Immature natural killer cell (primary cell): ENCODE measurements around the gene COL4A5. TPM values are rescaled to one million over a fixed set of nuclear protein-coding genes. Genes with fewer than 3 reads are reported as not detected.

ENCODE experiments used
- DNase-seq, 3 donors: peaks; one replicate each; pipeline ENCODE4 v3.0.0; 2022; ENCODE audit warnings: mixed read lengths in 1 of 3
- H3K27ac Mint-ChIP-seq, 6 donors: one replicate each; pipeline ENCODE4 v1.8.0; 2020; ENCODE audit warnings: mixed read lengths in 6 of 6, mild to moderate bottlenecking in 5 of 6, inconsistent platforms in 4 of 6, moderate library complexity in 3 of 6
- H3K27me3 Mint-ChIP-seq, 3 donors: one replicate each; pipeline ENCODE4 v1.8.0; 2020 to 2021; ENCODE audit warnings: low read depth in 3 of 3, mild to moderate bottlenecking in 3 of 3, mixed read lengths in 3 of 3, moderate library complexity in 3 of 3, inconsistent platforms in 1 of 3
- H3K36me3 Mint-ChIP-seq, 3 donors: one replicate each; pipeline ENCODE4 v1.8.0; 2020; ENCODE audit warnings: mixed read lengths in 3 of 3, inconsistent platforms in 2 of 3, mild to moderate bottlenecking in 2 of 3
- H3K4me1 Mint-ChIP-seq, 2 donors: one replicate each; pipeline ENCODE4 v1.8.0; 2020; ENCODE audit warnings: inconsistent platforms in 2 of 2, mild to moderate bottlenecking in 2 of 2, mixed read lengths in 2 of 2, moderate library complexity in 1 of 2
- H3K4me3 Mint-ChIP-seq, 5 donors: one replicate each; pipeline ENCODE4 v1.8.0; 2020; ENCODE audit warnings: mild to moderate bottlenecking in 5 of 5, mixed read lengths in 5 of 5, inconsistent platforms in 3 of 5, moderate library complexity in 3 of 5
- H3K9me3 Mint-ChIP-seq, 6 donors: one replicate each; pipeline ENCODE4 v1.8.0; 2020; ENCODE audit warnings: mild to moderate bottlenecking in 6 of 6, mixed read lengths in 6 of 6, inconsistent platforms in 4 of 6, moderate library complexity in 3 of 6
- polyA plus RNA-seq, 3 donors: library from polyadenylated mRNA; unstranded; fragments of 300-500 nt; fragmentation: Illumina TruSeq; gene quantifications; one replicate each; pipeline ENCODE4 v1.2.3, GENCODE V29; 2021

Gene COL4A5
- polyA plus RNA-seq, 3 donors from 2014 or later = not detected

DNA sequence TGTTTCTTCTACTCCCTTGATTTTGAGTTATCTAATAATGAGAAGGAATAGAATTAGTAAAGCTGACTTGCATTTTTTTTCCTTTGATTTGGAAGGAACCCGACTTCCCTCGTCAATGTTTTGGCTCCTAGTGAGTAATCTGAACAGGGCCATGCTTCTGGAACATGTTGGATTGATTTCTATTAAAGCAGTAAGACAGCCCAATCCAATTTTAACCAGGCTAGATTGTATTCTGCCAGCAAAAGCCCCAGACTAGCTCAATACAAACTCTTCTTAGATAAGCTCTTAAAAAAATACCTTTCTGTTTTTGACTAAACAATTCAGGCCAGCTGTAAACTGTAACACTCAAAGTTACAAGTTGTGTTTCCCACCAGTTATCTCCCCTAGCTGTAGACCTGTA lies 170.5 kb downstream of the COL4A5 start:
- Mint-ChIP-seq H3K36me3 (no peaks in the 10 kb centered on the region), H3K4me3 (no peak overlapping the region), H3K4me1 (no peaks in the 10 kb centered on the region)

DNA sequence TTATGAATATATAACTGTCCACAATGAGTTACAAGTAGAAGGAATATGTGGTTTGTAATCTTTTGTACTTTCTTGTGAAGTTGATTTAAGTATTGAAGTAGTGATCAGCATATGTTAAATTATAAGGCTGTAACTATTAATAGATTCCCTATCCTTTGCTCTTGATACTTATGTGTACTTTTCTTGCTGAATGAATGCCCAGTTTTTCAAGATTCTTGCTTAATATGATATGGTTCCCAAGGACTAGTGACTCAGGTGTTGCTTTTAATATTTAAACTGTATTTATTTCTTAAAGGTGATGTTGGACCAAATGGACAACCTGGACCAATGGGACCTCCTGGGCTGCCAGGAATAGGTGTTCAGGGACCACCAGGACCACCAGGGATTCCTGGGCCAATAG lies 175.0 kb downstream of the COL4A5 start:
- H3K36me3 Mint-ChIP-seq = no peaks in the 10 kb centered on the region
- no peak for DNase-seq
- H3K4me1 Mint-ChIP-seq = no peaks in the 10 kb centered on the region
- H3K27ac Mint-ChIP-seq = no peak overlapping the region
- peaks cover 0 to 2% (median 0%) of the 10 kb centered on the region in 3 donors for H3K27me3 Mint-ChIP-seq
- no peak overlapping the region for H3K4me3 Mint-ChIP-seq
- H3K9me3 Mint-ChIP-seq = no peaks in the 10 kb centered on the region

More for the DNA sequence above, 170.5 kb downstream of the COL4A5 start:
- peaks cover 0 to under 1% (median 0%) of the 10 kb centered on the region in 6 donors for H3K9me3 Mint-ChIP-seq
- H3K27ac Mint-ChIP-seq = no peak overlapping the region
- DNase-seq = no peak
- peaks cover 0 to 8% (median 0%) of the 10 kb centered on the region in 3 donors for H3K27me3 Mint-ChIP-seq

DNA sequence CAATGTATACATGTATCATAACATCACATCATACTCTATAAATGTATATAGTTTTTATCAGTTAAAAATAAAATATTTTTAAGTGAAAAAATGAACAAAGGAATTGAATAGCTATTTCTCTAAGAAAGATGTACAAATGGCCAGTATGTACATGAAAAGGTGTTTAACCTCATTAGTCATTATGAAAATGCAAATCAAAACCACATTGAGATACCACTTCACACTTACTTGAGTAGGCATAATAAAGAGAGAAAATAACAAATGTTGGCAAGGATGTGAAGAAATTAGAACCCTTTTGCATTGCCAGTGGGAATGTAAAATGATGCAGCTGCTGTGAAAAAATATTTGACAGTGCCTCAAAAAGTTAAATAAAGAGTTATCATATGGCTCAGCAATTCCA lies 201.2 kb downstream of the COL4A5 start:
- no peak overlapping the region for H3K4me3 Mint-ChIP-seq
- H3K4me1 Mint-ChIP-seq = no peaks in the 10 kb centered on the region
- H3K36me3 Mint-ChIP-seq = no peaks in the 10 kb centered on the region
- H3K27me3 Mint-ChIP-seq = peaks cover 0 to 6% (median 0%) of the 10 kb centered on the region in 3 donors
- peaks cover 0 to 5% (median 2%) of the 10 kb centered on the region in 6 donors for H3K9me3 Mint-ChIP-seq
- H3K27ac Mint-ChIP-seq = no peak overlapping the region
- no peak for DNase-seq

DNA sequence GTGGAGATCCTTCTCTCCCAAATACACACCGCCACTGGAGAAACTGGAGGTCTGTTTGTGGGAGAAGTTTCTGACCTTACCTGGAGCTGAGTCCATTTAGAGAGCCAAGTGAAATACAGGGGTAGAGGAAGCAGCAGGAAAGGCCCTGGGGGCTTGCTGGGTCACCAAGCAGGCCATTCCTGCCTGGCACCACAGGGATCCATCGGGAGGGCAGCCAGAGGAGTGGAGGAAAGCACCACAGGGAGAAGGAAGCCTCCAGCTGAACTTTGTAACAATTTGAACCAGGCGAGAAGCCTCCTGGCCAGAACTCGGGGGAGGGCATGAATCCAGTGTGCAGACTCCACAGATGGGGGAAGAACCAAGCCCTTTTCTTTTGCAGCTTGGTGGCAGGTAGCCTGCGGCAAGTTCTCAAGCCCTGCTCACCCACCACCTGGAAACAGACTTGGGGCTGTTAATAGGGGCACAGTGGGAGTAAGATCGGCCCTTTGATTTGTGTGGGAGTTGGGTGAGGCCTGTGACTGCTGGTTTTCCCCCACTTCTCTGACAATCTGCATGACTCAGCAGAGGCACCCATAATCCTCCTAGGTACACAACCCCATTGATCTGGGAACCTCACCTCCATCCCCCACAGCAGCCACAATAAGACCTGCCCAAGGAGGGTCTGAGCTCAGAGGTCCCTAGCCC lies 202.1 kb downstream of the COL4A5 start:
- Mint-ChIP-seq H3K9me3 (peaks cover 0 to 5% (median 2%) of the 10 kb centered on the region in 6 donors), H3K27ac (no peak overlapping the region), H3K36me3 (no peaks in the 10 kb centered on the region), H3K4me1 (no peaks in the 10 kb centered on the region), H3K4me3 (no peak overlapping the region), H3K27me3 (peaks cover 0 to 6% (median 0%) of the 10 kb centered on the region in 3 donors)
- no peak for DNase-seq

DNA sequence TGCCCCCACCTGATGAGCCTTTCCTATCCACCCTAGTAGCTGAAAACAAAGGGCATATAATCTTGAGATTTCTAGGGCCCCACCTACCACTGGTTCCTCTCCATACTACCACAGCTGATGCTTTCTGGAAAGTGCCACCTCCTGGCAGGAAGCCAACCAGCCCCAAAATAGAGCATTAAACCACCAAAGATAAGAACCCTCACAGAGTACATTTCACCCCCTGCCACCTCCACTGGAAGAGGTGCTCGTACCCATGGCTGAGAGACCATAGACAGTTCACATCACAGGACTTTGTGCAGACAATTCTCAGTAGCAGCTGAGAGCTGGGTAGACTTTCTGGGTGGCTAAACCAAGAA lies 202.6 kb downstream of the COL4A5 start:
- Mint-ChIP-seq H3K9me3 (peaks cover 0 to 5% (median 2%) of the 10 kb centered on the region in 6 donors), H3K27me3 (peaks cover 0 to 3% (median under 1%) of the 10 kb centered on the region in 3 donors), H3K36me3 (no peaks in the 10 kb centered on the region), H3K27ac (no peak overlapping the region), H3K4me1 (no peaks in the 10 kb centered on the region), H3K4me3 (no peak overlapping the region)
- DNase-seq = no peak

DNA sequence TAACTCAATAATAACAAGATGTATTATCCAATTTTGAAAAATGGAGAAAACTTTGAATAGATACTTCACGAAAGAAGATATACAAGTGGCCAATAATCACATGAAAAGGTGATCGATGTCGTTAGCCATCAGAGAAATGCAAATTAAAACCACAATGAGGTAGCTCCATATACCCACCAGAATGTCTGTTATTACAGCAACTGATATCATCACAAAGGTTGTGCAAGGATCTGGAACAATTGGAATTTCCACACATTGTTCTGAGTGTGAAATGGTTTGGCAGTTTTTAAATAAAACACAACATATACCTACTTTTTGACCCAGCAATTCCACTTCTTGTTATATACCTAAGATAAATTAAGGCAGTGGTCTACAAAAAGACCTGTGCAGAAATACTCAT lies 225.1 kb downstream of the COL4A5 start:
- no peak overlapping the region for H3K27ac Mint-ChIP-seq
- H3K9me3 Mint-ChIP-seq = peaks cover 0 to 4% (median 0%) of the 10 kb centered on the region in 6 donors
- H3K4me1 Mint-ChIP-seq = no peaks in the 10 kb centered on the region
- H3K36me3 Mint-ChIP-seq = no peaks in the 10 kb centered on the region
- H3K27me3 Mint-ChIP-seq = peaks cover 0 to 10% (median 4%) of the 10 kb centered on the region in 3 donors
- DNase-seq = no peak
- H3K4me3 Mint-ChIP-seq = no peak overlapping the region

DNA sequence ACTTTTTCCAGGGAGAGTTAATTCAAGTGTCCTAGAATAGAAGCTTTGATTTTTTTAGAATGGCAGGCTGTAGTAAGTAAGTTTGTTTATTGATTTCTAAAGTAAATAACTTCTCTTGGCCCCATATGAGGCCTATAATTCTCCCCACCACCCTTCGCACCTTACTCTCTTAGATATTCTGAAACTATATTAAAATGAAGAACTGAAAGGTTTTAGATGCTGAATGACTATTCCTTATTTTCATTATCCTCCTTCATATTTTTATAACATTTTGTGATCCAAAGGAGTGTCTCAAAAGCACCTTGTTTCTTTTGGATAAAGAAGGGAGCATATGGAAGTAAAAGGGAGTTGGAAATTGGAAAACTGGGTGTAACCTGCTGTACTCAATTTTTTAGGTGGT lies 226.5 kb downstream of the COL4A5 start:
- no peak overlapping the region for H3K27ac Mint-ChIP-seq
- peaks cover 0 to 4% (median 0%) of the 10 kb centered on the region in 6 donors for H3K9me3 Mint-ChIP-seq
- no peaks in the 10 kb centered on the region for H3K4me1 Mint-ChIP-seq
- no peak overlapping the region for H3K4me3 Mint-ChIP-seq
- peaks cover 0 to 9% (median 4%) of the 10 kb centered on the region in 3 donors for H3K27me3 Mint-ChIP-seq
- no peaks in the 10 kb centered on the region for H3K36me3 Mint-ChIP-seq
- no peak for DNase-seq

DNA sequence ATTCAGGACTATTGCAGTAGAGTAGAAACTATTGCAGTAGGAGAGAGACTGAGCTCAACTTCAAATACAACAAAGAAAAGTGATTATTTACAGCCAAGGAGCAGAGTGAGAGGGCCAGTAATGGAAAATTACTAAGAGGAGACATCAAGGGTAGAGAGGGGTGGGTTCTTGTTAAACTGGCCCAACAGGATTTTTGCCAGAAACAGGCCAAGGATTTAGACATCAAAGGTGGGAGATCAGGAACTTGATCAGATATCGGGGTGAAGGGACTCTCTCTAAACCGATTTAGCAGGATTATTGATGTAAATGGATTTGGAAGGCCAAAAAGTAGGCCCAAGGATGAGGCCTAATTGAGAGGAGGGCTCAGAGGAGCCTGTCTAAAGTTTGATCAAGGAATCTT lies 231.9 kb downstream of the COL4A5 start:
- no peaks in the 10 kb centered on the region for H3K36me3 Mint-ChIP-seq
- no peak overlapping the region for H3K27ac Mint-ChIP-seq
- H3K27me3 Mint-ChIP-seq = no peaks in the 10 kb centered on the region
- no peak for DNase-seq
- no peaks in the 10 kb centered on the region for H3K9me3 Mint-ChIP-seq
- H3K4me1 Mint-ChIP-seq = no peaks in the 10 kb centered on the region
- H3K4me3 Mint-ChIP-seq = no peak overlapping the region

DNA sequence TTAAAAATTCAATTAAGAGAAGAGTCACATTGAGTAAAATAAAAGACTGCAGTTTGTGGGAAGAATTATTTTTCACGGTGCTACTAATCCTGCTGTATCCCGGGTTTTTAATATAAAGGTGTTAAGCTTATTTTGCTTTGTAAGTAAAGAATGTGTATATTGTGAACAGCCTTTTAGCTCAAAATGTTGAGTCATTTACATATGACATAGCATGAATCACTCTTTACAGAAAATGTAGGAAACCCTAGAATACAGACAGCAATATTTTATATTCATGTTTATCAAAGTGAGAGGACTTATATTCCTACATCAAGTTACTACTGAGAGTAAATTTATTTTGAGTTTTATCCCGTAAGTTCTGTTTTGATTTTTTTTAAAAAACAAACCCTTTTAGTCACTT lies 257.1 kb downstream of the COL4A5 start:
- H3K27me3 Mint-ChIP-seq = no peaks in the 10 kb centered on the region
- no peaks in the 10 kb centered on the region for H3K36me3 Mint-ChIP-seq
- no peak for DNase-seq
- H3K4me1 Mint-ChIP-seq = no peaks in the 10 kb centered on the region
- no peak overlapping the region for H3K27ac Mint-ChIP-seq
- peaks cover 0 to 7% (median 0%) of the 10 kb centered on the region in 6 donors for H3K9me3 Mint-ChIP-seq
- H3K4me3 Mint-ChIP-seq = no peak overlapping the region

DNA sequence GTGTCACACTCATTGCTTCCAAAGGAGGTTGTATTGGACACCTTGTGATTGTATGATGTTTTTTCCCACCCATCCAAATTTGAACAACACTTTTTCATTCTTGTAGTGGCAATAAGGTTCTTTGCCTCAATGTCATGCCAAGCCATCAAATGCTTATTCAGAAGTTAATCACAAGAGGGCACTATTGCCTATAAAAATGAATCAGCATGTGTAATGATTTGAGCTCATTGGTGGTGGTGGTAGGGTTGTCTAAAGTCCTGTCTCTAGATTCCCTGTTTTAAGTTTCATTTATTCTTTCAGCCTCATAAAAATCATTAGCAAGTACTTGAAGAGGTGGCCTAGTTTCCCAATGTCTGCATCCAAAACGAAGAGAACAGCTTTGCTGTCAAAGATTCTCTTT lies 259.7 kb downstream of the COL4A5 start:
- no peak overlapping the region for H3K27ac Mint-ChIP-seq
- no peaks in the 10 kb centered on the region for H3K4me1 Mint-ChIP-seq
- peaks cover 0 to 2% (median 0%) of the 10 kb centered on the region in 3 donors for H3K27me3 Mint-ChIP-seq
- H3K4me3 Mint-ChIP-seq = no peak overlapping the region
- no peak for DNase-seq
- H3K36me3 Mint-ChIP-seq = no peaks in the 10 kb centered on the region
- no peaks in the 10 kb centered on the region for H3K9me3 Mint-ChIP-seq

DNA sequence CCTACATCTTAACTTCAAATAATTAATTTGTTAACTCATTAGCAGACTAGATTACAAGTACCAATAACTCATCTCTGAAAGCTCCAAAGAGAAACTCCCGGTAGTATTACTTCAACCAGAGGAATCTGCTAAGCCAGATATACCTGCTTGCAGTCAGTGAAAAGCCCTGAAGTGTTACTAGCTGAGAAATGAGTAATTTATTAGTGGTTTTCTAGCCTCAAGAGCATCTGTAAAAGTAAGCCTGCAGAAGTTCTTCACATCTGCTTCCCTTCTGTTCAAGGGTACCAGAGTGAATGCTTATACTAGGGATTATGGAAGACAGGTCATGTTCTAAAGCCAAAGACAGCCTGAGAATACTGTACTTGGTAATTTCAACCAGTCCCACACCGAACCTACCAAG lies 262.0 kb downstream of the COL4A5 start:
- Mint-ChIP-seq H3K4me3 (no peak overlapping the region), H3K27me3 (peaks cover 0 to 2% (median 0%) of the 10 kb centered on the region in 3 donors), H3K4me1 (no peaks in the 10 kb centered on the region), H3K36me3 (no peaks in the 10 kb centered on the region), H3K27ac (no peak overlapping the region), H3K9me3 (peaks cover 0 to 2% (median 0%) of the 10 kb centered on the region in 6 donors)
- no peak for DNase-seq

DNA sequence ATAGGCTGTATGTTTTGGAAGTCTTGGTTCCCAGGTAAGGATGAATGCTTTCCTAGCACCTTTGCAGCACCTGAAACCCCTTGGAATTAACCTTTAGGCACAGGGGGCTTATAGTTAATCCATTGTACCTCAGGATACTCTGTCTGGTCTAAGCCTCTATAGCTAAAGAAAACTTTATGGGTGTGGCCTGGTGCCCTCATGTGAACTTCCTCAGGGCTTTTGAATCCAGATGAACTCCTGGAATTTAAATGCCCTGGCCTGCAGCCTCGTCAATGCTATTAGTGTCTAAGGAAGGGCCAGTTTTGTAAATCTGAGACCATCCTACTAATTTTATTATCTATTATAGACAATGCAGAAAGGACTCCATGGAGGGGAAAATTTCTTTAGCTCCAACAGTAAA lies 262.9 kb downstream of the COL4A5 start:
- H3K4me3 Mint-ChIP-seq = no peak overlapping the region
- H3K27ac Mint-ChIP-seq = no peak overlapping the region
- peaks cover 0 to 2% (median 0%) of the 10 kb centered on the region in 6 donors for H3K9me3 Mint-ChIP-seq
- H3K4me1 Mint-ChIP-seq = no peaks in the 10 kb centered on the region
- H3K36me3 Mint-ChIP-seq = no peaks in the 10 kb centered on the region
- DNase-seq = no peak
- H3K27me3 Mint-ChIP-seq = peaks cover 0 to 2% (median 0%) of the 10 kb centered on the region in 3 donors

DNA sequence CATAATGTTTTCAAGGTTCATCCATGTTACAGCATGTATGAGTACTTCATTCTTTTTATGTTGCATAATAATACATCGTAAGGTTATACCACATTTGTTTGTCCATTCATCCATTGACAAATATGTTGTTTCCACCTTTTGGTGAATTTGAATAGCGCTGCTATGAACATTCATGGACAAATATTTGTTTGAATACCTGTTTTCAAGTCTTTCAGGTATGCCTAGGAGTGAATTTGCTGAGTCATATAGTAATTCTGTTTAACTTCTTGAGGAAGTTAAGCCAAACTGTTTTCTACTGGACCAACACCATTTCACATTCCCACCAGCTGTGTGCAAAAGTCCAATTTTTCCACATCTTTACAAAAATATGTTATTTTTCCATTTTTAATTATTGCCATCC lies 265.2 kb downstream of the COL4A5 start:
- DNase-seq = no peak
- Mint-ChIP-seq H3K9me3 (peaks cover 0 to 2% (median 0%) of the 10 kb centered on the region in 6 donors), H3K27ac (no peak overlapping the region)

DNA sequence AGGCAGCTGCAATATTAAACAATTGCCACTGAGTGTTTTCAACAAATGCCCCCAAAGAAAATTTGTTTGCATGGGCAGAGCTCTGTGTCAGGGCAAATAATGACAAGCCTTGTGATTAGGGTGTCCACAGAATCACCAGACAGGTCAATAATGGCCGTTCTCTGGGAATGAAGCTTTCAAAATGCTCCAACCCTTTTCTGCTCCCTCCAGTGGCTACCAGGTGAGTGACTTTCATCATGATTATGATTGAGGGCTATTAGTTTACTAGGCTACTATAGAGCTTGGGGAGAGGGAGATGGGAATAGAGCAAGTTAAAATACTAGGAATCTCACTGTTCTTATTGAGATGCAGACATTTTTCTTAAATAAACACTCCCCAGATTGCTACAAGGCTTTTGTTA lies 273.2 kb downstream of the COL4A5 start:
- Mint-ChIP-seq H3K4me3 (no peak overlapping the region), H3K27ac (no peak overlapping the region), H3K4me1 (no peaks in the 10 kb centered on the region), H3K27me3 (peaks cover 0 to 8% (median 6%) of the 10 kb centered on the region in 3 donors), H3K9me3 (peaks cover 0 to 7% (median 2%) of the 10 kb centered on the region in 6 donors), H3K36me3 (no peaks in the 10 kb centered on the region)
- DNase-seq = no peak

More for the DNA sequence above, 265.2 kb downstream of the COL4A5 start:
- no peaks in the 10 kb centered on the region for H3K36me3 Mint-ChIP-seq
- H3K27me3 Mint-ChIP-seq = peaks cover 0 to 2% (median 0%) of the 10 kb centered on the region in 3 donors
- H3K4me1 Mint-ChIP-seq = no peaks in the 10 kb centered on the region
- H3K4me3 Mint-ChIP-seq = no peak overlapping the region

DNA sequence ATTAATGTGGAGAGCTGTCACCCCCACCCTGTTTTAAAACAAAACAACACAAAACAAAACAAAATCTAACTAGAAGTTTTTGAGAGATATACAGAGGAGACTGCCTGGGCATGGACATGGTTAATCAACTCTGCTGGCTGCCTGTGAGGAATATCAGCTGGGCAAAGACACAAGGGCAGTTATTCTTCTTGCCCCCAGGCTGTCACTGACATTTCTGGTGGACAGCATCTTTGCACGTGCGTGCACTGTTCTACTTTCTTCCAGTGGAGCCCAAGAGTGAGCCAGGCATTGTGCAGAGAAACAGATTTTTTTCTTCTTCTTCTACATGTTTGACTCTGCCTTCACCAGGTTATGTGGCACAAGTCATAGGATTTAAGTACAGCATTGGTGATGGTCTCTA lies 282.9 kb downstream of the COL4A5 start:
- Mint-ChIP-seq H3K27ac (no peak overlapping the region), H3K36me3 (no peaks in the 10 kb centered on the region), H3K9me3 (no peaks in the 10 kb centered on the region), H3K27me3 (peaks cover 0 to 7% (median 1%) of the 10 kb centered on the region in 3 donors), H3K4me1 (no peaks in the 10 kb centered on the region), H3K4me3 (no peak overlapping the region)
- DNase-seq = no peak
